NAMALWA (cell line): ENCODE measurements around the gene TUBA1B.
"Not testable (repeated sequence)": the region's sequence is repeated elsewhere in the genome, so short reads cannot be mapped to it uniquely, and the experiment has no call there.

Experiments
- DNase-seq: peaks from one replicate; pipeline ENCODE4 v3.0.0-alpha.2; 2015; ENCODE audit warnings: low spot score

Gene TUBA1B

DNA sequence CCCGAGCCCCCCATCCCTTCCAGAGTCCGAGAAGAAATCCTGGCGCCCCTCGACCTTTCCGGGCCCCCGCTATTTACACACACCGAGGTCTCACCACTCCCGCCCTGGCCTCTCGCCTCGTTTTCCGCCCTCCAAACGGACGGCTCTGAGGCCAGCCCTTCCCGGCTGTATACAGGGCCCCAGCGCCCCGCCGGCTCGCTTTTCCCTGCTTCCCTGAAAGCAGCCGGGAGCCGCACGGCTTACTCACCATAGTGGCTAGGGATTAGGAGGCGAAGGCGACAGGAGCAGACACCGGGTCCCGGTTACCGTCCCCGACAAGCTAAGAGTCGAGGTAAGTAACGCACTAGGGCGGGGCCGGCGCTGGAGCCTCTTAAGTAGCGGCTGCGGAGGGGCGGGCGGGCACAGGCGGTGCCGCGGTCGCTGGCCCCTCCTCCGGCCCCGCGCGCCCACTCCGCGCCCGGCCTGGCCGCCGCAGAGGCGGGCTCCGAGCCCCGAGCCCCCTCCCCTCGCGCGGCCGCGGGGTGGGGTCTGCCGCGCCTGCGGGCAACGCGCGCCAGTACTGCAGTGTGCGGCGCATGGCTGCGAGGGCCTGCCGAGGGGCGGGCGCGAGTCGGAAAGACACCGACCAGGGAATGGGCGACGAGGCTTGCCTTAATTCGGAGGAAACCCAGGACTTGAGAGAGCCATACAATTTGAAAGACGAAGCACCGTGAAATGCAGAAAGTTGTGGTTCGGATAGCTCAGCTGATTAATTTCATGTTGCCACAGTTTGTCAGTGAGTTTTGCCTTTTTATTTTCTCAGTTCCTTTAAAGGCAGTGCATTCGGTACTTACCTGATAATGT is at the start of gene TUBA1B:
Gene TUBA1B (minus strand): TSS at position 345 of the 843 bp plus-strand sequence. CDS start 95 bp downstream, at position 250.
- peak; percentile 93 for DNase-seq

DNA sequence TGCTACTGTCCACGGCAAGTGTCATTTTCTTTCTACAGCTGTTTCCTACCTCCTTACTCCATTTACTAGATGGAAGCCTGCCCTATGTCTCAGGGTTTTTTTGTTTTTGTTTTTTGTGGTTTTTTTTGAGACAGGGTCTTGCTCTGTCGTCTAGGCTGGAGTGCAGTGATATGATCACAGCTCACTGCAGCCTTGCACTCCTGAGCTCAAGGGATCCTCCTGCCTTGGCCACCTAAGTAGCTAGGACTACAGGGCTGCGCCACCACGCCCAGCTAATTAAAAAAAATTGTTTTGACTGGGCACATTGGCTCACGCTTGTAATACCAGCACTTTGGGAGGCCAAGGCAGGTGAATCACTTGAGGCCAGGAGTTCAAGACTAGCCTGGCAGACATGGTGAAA is 43.0 kb upstream of the TUBA1B start:
- no peak for DNase-seq

DNA sequence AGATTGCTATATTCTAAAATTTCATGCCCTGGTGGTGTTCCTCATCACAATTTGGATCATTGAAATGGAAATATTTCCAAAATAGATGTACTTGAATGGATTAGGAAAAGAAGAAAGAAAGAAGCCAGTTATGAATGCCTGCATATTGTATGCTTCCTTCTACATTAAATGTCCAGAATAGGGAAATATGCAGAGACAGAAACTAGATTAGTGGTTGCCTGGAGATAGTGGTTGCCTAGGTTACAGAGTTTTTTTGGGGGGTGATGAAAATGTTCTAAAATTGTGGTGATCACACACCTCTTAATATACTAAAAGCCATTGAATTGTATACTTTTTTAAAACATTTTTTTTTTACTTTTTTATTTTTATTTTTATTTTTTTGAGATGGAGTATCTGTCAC is 39.7 kb upstream of the TUBA1B start:
- DNase-seq, result peak; percentile 18

DNA sequence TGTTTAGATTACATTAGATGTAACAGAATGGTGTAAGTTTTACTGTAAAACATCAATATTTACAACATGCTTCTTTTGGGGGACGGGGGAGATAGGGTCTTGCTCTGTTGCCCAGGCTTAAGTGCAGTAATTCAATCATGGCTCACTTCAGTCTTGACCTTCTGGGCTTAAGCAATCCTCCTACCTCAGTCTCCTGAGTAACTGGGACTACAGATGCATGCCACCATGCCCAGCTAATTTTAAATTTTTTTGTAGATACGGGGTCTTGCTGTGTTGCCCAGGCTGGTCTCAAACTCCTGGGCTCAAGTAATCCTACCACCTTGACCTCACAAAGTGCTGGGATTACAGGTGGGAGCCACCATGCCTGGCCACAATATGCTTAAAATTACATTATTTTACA is 33.9 kb upstream of the TUBA1B start:
- DNase-seq, result no peak

DNA sequence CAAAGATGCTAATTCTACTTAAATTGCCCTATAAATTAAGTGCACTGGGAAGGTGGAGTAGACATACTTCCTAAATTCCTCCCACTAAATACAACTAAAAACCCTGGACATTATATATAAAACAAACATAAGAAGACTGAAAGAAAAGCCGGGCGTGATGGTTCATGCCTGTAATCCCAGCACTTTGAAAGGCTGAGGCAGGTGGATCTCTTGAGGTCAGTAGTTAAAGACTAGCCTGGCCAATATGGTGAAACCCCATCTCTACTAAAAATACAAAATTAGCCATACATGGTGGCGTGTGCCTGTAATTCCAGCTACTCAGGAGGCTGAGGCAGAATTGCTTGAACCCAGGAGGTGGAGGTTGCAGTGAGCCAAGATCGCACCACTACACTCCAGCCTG is 30.7 kb upstream of the TUBA1B start:
- not testable (repeated sequence) for DNase-seq

DNA sequence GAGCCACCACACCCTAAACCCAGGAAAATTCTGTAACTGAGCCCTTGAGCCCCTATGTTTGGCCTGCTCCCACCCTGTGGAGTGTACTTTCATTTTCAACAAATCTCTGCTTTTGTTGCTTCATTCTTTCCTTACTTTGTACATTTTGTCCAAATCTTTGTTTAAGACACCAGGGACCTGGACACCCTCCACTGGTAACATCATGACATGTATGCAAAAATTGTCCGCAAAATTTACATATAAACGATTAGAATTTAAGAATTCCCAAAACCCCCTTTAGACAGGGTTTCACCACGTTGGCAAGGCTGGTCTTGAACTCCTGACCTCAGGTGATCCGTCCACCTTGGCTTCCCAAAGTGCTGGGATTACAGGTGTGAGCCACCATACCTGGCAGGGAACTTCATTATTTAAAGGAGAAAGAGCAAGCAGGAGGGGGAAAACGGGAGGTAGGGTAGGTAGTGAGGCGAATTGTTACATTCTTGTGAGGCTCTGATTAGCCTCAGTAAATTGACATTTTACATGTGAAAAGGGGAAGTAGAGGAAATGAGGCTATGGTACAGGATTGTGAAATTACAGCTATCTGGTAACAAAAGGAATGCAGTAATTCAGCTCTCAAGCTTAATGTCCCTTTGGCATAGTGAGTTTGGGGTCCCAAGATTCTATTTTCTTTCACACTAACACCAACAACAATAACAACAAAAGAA is 30.0 kb upstream of the TUBA1B start:
- peak; percentile 64 for DNase-seq

DNA sequence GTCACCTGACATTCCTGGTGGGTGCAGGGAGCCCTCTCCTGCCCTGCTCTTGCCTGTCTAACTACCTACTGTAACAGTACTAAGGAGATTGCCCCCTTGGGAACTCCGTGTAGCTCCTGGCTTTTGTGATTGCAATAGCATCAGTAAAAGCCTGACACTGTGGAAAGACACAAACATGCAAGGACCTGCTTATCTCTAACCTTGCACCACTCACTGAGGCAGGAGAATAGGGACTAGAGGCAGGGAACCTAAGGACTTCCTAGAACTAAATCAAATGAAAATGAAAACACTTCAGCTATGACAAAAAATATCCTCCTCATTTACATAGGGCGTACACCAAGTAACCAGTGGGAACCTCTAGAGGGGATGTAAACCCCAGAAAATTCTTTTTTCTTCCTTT is 29.2 kb upstream of the TUBA1B start:
- peak; percentile 57 for DNase-seq

DNA sequence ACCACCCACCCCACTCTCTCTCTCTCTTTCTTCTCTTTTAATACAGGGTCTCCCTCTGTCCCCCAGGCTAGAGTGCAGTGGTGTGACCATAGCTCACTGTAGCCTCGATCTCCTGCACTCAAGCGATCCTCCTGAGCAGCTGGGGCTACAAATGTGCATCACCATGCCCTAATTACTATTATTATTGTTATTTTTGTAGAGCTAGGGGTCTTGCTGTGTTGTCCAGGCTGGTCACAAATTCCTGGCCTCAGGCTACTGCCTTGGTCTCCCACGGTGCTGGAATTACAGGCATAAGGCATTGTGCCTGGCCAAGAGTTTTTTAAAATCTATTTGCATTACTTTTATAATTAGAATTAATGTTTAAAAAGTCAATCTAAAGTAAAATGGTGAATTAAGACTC is 23.0 kb upstream of the TUBA1B start:
- no peak for DNase-seq

DNA sequence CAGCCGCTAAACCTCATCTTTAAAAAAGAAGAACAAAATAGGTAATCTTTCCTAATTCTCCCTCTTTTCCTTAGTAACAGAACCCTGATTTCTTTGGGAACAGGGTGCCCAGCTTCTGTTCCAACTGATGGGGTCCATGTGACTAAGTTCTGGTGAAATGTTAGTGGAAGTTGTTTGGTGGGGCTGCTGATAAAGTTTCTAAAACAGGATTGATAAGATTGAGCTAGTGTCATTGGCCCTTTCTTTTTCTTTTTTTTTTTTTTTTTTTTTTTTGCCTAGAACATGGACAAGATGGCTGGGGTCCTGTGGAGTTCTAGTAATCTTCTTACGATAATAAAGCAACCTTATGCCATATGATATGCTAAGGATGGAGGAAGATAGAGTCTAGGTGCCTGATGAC is 16.2 kb upstream of the TUBA1B start:
- DNase-seq, result no peak

DNA sequence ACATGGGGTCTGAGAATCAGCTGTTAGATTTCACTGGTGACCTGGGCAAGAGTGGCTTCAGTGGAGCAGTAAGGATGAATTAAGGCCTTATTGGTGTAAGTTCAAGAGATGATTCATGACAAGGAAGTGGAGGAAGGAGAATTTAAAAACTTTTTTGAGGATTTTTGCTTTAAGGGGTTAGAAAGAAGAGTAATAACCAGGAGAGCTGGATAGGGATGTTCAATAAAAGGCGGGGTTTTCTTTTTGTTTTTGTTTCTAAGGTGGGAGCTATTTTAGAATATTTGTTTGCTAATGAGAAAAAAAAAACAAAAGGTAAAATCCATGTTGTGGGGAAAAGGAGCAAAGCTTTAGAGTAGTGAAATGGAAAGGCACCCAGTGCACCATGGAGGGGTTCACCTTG is 15.2 kb upstream of the TUBA1B start:
- no peak for DNase-seq

DNA sequence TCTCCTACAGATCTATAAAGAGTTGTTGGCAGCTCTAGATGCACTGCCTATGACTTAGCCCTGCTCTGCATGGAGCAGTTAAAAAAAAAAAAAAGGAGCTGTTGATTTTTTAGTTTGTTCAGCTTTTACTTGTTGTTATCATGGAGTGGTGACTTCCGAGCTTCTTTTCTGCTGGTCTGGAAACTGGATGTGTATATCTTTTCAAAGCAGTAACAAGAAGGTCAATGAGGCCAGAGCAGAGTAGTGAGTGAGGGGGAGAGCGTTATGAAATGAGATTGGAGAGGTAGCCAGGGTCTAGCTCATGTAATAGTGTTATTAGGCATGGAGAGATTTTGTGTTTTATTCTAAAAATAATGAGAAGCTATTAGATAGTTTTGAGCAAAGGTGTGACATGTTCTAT is 13.2 kb upstream of the TUBA1B start:
- no peak for DNase-seq

DNA sequence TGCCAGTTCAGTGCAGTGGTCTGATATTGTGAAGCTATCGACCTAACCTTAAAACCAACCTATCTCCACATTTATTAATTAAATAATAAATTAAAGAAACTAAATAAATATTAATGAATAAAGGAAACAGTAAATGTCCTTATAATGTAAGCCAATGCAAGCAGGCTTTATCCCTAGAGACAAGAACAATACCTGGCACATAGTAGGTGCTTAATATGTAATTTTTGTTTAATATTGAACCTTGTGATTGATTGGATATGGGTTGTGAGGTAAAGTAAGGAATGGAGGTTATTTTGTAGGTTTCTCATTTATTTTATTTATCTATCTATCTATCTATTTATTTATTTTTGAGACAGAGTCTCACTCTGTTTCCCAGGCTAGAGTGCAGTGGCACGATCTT is 7.8 kb upstream of the TUBA1B start:
- DNase-seq, result no peak

DNA sequence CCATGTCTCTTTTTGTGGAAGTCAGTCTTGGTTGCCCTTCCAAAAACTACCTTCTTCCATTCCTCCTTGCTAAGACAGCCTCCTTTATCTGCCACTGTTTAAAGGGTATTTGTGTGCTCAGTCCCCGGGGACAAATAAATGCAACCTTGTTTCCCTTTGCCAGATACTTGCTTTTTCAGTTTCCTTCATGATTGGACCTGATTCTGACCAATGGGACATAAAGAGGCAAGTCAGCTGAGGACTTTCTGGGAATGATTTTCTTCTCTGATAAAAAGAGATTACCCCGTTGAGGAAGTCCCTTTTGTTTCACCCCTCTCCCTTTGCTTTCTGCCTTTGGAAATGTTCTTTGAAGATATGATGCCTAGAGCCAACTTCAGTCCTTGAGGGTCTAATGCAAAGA is 7.4 kb upstream of the TUBA1B start:
- peak; percentile 37 for DNase-seq

DNA sequence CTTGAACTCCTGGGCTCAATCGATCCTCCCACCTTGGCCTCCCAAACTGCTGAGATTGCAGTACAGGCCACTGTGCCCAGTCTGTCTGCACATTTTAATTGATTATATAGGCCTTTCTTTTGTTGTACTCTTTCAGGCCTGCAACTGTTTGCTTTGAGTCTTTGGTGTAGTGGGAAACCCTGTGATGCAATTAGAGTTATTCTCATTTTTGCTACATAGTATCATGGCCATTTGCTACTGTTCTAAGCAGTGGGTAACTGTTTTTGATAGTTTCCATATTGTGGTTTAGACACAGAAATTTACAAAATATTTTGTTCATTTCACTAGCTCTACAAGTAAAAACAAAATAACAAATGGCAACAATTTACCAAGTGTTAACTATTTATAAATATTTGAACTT is 6.3 kb upstream of the TUBA1B start:
- no peak for DNase-seq

DNA sequence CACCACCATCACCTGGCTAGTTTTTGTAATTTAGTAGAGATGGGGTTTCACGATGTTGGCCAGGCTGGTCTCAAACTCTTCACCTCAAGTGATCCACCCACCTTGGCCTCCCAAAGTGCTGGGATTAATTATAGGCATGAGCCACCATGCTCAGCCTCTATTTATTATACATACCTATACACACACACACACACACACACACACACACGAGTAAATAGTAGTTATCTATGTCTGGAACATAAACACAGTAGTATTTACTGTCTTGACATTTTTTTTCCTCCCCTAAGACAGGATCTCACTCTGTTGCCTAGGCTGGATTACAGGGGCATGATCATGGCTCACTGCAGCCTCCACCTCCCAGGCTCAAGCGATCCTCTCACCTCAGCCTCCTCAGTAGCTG is 5.8 kb upstream of the TUBA1B start:
- DNase-seq, result not testable (repeated sequence)

DNA sequence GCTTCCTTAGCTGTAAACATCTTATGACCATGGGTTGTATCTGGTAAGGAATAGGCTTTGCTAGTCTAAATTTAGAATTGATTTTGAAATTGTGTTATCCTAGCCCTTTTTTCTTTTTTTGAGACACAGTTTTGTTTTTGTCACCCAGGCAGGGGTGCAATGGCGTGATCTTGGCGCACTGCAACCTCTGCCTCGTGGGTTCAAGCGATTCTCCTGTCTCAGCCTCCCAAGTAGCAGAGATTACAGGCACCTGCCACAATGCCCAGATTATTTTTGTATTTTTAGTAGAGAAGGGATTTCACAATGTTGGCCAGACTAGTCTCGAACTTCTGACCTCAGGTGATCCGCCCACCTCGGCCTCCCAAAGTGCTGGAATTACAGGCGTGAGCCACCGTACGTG is 2.4 kb upstream of the TUBA1B start:
- no peak for DNase-seq

DNA sequence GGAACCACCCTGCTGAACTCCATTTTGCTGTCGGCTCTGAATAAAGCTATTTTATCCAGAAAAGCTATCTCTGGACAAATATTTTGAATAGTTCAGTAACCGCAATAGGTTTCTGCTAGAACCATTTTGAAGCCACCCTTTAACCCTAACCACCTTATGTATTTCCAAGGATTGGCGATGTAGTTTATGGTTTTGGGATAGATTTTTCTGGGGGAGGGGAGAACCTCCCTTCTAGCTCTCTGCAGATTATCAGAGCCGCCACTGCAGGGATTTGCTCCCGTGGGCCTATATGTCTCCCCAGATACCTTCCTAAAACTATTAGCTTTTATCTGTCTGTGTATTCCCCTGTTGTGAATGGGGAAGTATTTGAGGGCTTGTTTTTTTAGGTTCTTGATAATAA is 1.8 kb upstream of the TUBA1B start:
- DNase-seq, result peak; percentile 40

DNA sequence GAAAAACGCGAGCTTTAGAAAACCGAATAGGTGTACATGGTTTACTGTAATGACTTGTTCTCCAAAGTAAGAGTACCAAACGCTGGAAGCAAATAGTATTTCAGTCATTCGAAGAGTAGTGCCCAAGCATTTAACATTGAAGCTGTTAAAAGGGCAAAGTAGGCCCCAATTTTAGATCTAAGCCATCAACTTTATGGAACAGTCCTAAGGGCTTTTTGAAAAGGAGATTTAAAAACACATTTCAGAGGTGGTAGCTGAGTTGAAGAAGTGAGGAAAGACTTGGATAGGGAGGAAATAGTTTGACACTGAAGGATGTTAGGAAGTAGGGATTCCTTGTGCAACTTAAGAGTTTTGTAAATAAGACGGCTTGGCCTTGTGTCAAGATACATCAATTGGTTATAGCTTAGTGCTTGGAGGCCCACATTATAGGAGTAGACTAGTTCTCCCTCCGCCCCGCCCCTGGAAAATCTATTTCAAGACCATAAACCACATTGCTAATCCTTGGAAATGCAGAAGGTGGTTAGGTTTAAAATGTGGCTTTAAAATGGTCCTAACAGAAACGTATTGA is 783 bp upstream of the TUBA1B start:
- no peak for DNase-seq

DNA sequence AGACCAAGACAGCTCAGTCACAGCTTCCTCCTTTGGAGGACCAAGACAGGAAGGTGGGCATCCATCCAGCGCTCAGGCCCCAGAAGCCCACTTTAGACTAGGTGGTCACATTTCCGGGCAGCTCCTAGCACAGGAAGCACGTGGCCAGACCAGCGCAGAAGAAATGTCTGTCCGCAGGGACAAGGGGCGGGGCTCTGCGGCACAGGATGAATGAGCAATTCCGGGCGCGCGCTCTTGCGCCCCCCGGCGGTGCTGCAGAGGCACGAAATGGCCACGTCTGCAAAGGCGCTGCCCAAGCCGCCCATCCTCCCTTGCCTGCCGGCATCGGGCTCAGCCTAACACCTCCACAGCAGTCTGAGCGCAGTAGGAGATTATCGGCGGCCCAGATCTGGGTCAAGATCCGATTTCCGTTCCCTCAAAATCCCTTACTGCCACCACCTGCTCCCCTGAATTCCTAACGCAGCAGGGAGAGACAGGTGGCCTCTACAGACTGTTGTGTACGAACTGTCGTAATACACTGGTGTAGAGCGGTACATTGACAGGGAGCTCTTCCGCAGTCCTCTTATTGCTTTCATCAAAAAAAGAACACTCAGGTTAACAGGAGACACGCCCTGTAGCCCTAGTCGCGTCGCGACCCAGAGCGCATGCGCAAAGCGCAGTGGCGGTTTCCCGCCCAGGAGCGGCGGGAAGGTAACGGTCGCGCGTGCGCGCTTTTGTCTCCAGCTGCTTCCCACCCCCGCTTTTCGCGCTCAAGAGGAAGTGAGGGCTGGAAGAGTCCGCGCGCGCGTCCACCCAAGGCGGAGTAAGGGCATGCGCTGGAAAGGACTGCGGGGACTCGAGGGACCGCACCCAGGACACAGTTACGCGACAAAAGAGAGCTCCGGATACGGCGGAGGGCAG is 794 bp downstream of the TUBA1B start:
- peak; percentile 95 for DNase-seq

DNA sequence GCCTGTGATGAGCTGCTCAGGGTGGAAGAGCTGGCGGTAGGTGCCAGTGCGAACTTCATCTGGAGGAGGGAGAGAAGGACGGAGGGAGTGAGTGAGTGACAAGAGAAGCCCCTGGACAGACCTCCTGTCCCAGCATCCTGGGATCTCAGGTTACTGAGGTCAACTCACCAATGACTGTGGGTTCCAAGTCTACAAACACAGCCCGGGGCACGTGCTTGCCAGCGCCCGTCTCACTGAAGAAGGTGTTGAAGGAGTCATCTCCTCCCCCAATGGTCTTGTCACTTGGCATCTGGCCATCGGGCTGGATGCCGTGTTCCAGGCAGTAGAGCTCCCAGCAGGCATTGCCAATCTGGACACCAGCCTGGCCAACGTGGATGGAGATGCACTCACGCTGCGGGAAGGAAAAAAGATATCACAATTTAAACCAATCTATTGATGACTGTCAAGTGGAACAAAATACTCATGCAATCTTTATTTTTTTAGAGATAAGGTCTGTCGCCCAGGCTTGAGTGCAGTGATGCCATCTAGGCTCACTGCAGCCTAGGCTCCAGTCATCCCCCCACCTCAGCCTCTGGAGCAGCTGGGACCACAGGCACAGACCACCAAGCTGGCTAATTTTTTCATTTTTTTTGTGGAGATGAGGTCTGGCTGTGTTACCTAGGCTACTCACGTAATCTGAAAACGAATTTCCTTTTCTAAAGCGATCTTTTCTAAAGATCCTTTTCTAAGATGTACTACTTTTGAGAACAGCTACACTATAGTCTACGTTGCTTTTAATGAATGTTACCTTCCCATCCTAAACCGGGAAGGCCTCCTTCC is 1.7 kb downstream of the TUBA1B start:
- no peak for DNase-seq

DNA sequence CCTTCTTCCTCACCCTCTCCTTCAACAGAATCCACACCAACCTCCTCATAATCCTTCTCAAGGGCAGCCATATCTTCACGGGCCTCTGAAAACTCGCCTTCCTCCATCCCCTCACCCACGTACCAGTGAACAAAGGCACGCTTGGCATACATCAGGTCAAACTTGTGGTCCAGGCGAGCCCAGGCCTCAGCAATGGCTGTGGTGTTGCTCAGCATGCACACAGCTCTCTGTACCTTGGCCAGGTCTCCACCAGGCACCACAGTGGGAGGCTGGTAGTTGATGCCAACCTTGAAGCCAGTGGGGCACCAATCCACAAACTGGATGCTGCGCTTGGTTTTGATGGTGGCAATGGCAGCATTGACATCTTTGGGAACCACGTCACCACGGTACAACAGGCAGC is 3.2 kb downstream of the TUBA1B start:
- DNase-seq, result not testable (repeated sequence)
